Mucosa of descending colon (tissue), 3 donors: Measurements from ENCODE around the gene COL2A1. TPM values are rescaled to one million over a fixed set of nuclear protein-coding genes. Genes with fewer than 3 reads are reported as not detected.

Experiments
- ATAC-seq: fragments of 200-7000 bp; cut with Tn5 transposase; one replicate; pipeline ENCODE4 v1.9.1; 2020; ENCODE audit warnings: mild to moderate bottlenecking, moderate library complexity
- DNase-seq, 3 donors: peaks; one replicate each; pipeline ENCODE4 v3.0.0-alpha.2; 2020
- H3K36me3 ChIP-seq: fragments of 200-600 bp; one replicate; pipeline ENCODE4 v1.8.0; 2021; ENCODE audit warnings: low read depth, mild to moderate bottlenecking
- H3K4me1 ChIP-seq: fragments of 200-600 bp; one replicate; pipeline ENCODE4 v1.8.0; 2021; ENCODE audit warnings: low read depth, mild to moderate bottlenecking
- H3K4me3 ChIP-seq: fragments of 200-600 bp; one replicate; pipeline ENCODE4 v1.8.0; 2021; ENCODE audit warnings: mild to moderate bottlenecking
- H3K9me3 ChIP-seq: fragments of 200-600 bp; one replicate; pipeline ENCODE4 v1.8.0; 2021; ENCODE audit warnings: mild to moderate bottlenecking
- CTCF ChIP-seq: fragments of 200-600 bp; IDR thresholded peaks from one replicate; pipeline ENCODE4 v1.8.0; 2022; ENCODE audit warnings: antibody characterized with exemption, mild to moderate bottlenecking
- intact Hi-C, 2 donors: fragments of 100-400 bp; cut with DNase I in 1 of 2; cut with micrococcal nuclease in 1 of 2; formaldehyde crosslinking; loops; one replicate each; pipeline versions ENCODE4 v1.11.0 to v1.11.1; 2022; cut with DNase I, micrococcal nuclease
- total RNA-seq, 3 donors: library from RNA; stranded (reverse); fragmentation: NEBNext Ultra II Directional in 2 of 3; extraction: Animal tissue kit (Norgen Biotek cat#: 25700) in 2 of 3; gene quantifications; one replicate each; pipeline versions ENCODE4 v1.2.1 to v1.2.4, GENCODE V29; 2021 to 2023
- donor health status: DM: no; HTN: no; CAD: no; lungs with moderate emphysema.
- donor health status: DM: no; HTN: no; CAD: no.
- donor health status: DM: no; HTN: yes; CAD: no.

The COL2A1 gene
- total RNA-seq, 3 donors from 2014 or later: 0.19 to 1.5 (median 1.2) TPM

DNA sequence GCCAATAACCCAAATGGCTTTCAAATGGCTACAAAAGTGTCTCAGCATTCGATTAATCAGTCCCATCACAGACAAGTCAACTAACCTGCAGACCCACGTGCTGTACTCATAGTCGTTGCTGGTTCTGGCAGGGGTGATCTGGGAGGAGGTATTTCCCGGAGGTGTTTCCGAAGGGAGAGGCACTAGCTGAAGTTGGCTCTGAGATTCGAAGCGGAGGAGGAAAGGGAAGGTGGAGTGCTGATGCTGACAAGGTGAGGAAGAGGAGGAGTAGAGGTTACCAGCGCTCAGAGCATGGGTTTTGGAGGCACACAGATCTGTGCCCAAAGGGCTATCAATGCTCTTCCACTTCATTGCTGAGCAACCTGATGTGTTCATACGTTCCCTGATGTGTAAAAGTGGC lies 20.5 kb upstream of the COL2A1 start:
- intact Hi-C loops: no loop called here
- TF ChIP-seq CTCF: no peak
- Histone ChIP-seq H3K4me1 (peaks cover 10% of the 10 kb centered on the region), H3K36me3 (no peaks in the 10 kb centered on the region), H3K9me3 (no peaks in the 10 kb centered on the region), H3K4me3 (no peak overlapping the region)
- DNase-seq (no peak), ATAC-seq (no peak)

DNA sequence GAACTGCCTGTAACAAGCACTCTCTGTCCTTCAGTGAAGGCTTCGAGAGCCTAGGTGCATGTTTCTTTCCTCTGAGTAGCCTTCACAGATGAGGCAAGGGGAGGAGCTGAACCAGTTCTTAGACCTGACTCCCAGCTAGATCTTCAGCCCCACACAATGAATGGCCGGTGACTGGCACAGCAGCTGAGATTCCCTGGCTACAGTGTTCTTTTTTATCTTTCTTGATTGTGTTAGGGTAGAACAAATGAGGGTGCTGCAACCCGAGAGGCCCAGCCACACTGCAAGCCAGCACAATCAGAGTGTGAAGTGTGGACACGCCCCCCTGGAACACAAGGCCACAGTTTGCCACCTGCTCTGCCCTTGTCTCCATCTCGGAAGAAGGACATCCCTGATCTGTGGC lies 19.1 kb upstream of the COL2A1 start:
- no peaks in the 10 kb centered on the region for H3K36me3 ChIP-seq
- TF ChIP-seq CTCF: no peak
- no peak overlapping the region for H3K4me3 ChIP-seq
- ATAC-seq (peak; percentile 63), DNase-seq (peak in 1 of 3 donors; percentile 43)
- intact Hi-C loops: no loop called here
- H3K9me3 ChIP-seq: no peaks in the 10 kb centered on the region
- peaks cover 10% of the 10 kb centered on the region for H3K4me1 ChIP-seq

- no peak overlapping the region for H3K4me3 ChIP-seq
- ATAC-seq: no peak
- TF ChIP-seq CTCF: no peak
- peaks cover 10% of the 10 kb centered on the region for H3K4me1 ChIP-seq
- no peak for DNase-seq
- H3K9me3 ChIP-seq: no peaks in the 10 kb centered on the region
- intact Hi-C loops: no loop called here
- no peaks in the 10 kb centered on the region for H3K36me3 ChIP-seq
These were observed 18.6 kb upstream of the COL2A1 start for GRCh38 chr12:48022676-48023385.

- intact Hi-C loops: no loop called here
- Histone ChIP-seq H3K36me3 (no peaks in the 10 kb centered on the region), H3K4me3 (no peak overlapping the region), H3K4me1 (peaks cover 10% of the 10 kb centered on the region), H3K9me3 (no peaks in the 10 kb centered on the region)
- DNase-seq: no peak
- ATAC-seq: no peak
- no peak for TF ChIP-seq CTCF
These were observed 17.9 kb upstream of the COL2A1 start for GRCh38 chr12:48022180-48022521.

DNA sequence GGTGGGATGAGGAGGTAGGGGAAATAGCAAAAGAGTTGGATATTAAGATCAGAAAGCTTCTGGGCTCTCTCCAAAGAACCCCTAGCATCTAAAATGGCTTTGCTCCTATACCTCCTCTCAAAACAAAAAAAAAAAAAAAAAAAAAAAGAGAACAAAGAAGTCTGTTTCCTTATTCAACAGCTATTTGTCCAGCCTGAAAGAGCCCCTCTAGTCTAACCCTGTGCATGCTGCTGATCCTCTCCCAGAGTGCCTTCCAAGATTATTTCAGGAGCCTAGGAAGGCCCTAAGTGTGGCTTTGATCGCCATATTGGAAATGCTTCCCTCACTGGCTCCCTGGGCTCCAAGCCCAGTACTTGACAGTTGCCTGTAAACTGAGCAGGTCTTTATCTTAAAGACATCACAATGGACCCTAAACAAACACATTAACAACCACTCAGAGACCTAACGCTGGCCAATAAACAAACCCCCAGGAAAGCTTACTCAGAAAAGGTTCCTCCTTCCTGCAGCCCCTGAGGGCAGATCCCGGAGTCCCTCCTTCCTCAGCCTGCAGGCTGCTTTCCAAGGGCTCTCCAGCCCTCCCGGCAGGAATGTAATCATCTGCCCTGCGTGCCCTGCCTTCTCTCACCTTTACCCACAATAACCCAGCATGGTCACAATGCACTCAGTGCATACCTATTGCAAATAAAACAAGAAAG lies 17.4 kb upstream of the COL2A1 start:
- Histone ChIP-seq H3K4me3 (no peak overlapping the region), H3K9me3 (no peaks in the 10 kb centered on the region), H3K36me3 (no peaks in the 10 kb centered on the region), H3K4me1 (peaks cover 10% of the 10 kb centered on the region)
- peak in 2 of 3 donors; percentile 56 to 58 for DNase-seq
- ATAC-seq: peak; percentile 87
- intact Hi-C loops: no loop called here
- no peak for TF ChIP-seq CTCF
